Activated CD8-positive, alpha-beta memory T cell treated with anti-CD3 and anti-CD28 coated beads, Interleukin-2, amount 50 U/mL, for 24 hours (primary cell): Measurements from ENCODE around the gene GRIA4.
"Not testable (repeated sequence)": the region's sequence is repeated elsewhere in the genome, so short reads cannot be mapped to it uniquely, and the experiment has no call there.

Experiments
- DNase-seq: peaks from one replicate; pipeline ENCODE4 v3.0.0-alpha.2; 2020; ENCODE audit errors: extremely low read depth

The GRIA4 gene

DNA sequence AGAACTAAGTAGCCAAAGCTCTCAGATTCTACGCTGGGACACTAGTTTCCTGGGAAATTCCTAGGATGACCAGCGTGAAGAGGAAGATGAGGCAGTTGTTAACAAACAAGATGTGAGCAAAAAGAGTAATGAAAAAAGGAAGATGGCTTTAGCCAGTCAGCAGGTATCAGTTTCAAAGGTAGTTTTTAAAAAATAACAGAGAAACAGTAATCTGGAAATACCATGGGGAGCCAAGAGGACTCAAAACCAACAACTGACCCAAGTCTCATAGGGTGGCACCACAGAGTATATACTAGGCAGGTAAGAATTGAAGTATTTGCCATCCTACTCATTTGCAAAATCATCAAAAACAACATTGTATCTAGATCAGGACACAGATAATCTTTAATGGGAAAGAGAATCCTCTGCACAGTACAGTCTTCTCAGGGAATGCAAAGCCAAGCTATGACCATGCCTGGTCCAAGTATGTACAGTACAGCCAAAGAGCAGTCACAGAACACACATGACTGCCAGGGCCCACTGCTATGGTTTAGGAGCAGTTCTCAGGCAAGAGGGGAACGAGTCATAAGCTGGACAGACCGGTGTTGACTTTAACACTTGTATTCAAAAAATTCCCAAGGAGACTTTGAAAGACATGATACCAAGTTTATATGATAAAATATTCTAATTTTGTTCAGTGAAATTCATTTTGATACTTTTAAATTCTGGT is 391.6 kb downstream of the GRIA4 start:
- no peak for DNase-seq

DNA sequence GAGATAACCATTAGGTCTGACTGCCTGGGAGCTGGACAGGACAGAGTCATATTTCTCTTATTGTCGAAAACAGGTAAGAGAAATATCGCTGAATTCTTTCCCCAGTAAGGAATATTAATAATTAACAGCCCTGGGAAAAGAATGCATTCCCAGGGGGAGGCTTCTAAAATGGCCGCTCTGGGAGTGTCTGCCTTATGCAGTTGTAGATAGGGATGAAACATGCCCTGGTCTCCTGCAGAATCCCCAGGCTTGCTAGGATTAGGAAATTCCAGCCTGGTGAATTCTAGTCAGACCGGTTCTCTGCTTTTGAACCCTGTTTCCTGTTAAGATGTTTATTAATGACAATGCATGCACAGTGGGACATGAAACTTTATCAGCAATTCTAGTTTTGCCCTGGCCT is 393.2 kb downstream of the GRIA4 start:
- DNase-seq: not testable (repeated sequence)

DNA sequence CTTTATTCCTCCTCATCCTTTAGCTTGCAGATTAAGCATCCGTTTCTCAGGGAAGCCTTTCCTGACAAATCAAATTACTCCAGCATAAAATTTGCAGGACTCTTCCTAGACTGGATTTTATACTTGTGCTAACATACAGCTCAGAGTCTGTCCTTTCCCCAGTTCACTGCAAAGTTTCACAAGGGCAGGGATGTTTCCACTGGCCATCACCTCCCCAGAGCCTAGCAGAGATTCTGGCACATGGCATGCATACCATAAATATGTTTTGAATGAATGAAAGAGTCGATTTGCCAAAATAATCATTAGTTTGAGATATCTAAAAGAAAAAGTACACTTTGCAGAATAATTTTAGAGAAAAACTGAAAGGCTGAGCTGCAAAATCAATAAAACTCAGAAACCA is 401.6 kb downstream of the GRIA4 start:
- DNase-seq: no peak

DNA sequence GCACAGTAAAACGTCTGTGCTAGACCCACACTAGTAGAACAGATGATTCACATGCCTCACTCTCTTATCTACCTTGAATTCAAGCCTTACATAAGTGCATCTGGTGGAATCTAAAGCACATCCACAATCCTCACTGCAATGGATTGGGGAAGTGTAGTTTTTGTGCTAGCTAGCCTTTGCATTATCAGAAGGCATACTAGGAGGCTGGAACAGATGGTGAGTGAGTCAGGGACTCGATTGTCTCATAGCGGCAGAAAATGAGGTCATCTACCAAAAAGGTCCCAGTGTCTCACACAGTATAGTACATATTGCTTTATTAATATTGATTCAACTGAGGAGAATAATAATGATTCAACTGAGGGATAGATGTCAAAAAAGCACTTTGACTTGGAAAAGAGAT is 402.9 kb downstream of the GRIA4 start:
- DNase-seq: no peak

DNA sequence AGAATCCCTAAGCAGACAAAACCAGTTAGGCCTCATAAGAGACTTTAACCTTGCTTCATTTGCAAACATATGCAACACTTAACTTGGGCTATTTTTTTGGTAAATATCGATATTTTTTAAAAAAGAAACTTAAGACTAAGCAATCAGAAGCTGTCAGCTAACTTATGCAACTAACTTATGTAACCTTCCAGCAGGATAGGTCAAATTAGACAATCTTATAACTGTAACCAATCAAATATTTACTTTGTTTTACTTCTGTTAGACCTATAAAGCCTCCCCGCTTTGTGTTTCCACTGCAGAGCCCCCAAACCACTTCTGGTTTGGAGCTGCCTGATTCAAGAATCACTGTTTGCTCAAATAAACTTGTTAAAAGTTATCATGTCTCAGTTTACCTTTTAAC is 404.2 kb downstream of the GRIA4 start:
- no peak for DNase-seq

GRCh38 chr11:106014620-106015019 is 404.7 kb downstream of the GRIA4 start:
- no peak for DNase-seq

GRCh38 chr11:106015066-106015465 is 405.2 kb downstream of the GRIA4 start:
- DNase-seq: no peak

DNA sequence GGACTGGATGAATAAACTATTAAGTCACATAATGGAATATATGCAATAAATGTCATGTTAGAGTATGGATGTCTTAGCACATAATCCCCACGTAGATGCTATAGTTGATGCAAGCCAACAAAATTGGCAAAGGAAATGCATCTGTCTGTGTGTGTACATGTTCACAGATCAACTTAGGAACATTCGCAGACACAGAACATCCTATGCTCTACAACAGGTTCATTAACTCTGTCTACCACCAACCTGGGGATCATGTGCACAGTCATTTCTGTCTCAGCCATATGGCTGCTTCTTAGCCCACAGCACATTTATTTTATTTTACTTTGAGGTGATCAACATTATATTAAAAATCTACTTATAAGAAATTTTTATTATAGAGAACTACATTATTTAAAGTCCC is 407.2 kb downstream of the GRIA4 start:
- DNase-seq: no peak

DNA sequence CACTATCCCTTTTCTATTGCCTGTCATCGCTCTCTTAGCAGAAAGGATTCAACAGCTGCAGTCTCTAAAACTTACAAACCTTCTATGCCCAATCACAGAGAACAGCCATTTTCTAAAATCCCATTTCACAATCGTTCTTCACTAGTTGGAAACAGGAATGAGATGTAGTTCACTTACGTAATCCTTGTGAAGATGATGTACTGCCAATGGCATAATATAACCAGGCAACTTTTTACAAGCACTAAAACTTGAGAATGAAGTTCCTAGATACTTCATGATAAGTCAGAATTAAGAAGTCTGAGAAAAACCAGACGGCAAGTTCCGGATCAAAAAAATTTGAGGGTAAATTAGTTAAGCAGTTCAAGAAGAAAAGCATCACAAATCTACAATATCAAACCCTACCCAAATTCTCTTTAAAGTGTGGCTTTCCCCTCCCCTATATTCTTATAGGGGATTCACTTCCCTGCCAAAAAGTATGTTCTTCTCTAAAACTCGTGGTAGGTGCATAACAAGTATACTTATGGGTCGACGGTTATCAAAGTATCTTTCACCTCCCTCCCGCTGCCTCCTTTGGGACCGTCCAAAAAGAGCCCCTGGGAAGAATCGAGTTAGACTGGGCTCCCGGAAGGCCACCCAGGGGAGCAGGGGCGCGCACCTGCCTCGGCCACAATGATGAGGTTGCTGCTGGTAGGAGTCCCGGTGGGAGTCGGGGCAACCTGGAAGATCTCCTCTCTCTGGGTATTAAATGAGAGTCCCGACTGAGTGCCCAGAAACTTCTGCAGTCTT is 411.5 kb downstream of the GRIA4 start:
- DNase-seq: no peak

GRCh38 chr11:106021967-106022794 is 412.3 kb downstream of the GRIA4 start, which contains the start of gene MSANTD4:
TSS of gene MSANTD4 (minus strand) at chr11:106022240. CDS start at chr11:106010917, 11,323 bp downstream.
- DNase-seq: peak; percentile 97

DNA sequence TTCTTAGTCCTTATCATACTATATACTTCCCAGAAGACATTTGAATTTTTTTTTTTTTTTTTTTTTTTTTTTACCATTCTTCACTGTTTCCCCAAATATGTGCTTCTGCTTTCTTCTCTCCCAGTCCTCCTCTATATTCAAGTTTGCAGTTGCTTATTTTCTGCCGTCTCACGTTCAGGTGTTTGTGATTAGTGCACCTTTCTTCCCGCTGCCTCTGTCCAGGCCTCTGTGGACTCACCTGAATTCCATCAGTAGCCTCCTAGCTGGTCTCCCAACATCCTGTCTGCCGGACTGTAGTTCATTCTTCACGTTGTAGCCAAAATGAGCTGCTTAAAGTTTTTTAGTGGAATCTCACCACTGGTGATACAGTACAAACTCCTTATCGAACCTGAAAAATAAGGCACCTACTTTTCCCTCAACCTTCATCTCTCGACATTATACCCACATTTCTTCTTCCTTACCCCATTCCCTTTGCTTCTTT is 413.0 kb downstream of the GRIA4 start:
- DNase-seq: no peak

DNA sequence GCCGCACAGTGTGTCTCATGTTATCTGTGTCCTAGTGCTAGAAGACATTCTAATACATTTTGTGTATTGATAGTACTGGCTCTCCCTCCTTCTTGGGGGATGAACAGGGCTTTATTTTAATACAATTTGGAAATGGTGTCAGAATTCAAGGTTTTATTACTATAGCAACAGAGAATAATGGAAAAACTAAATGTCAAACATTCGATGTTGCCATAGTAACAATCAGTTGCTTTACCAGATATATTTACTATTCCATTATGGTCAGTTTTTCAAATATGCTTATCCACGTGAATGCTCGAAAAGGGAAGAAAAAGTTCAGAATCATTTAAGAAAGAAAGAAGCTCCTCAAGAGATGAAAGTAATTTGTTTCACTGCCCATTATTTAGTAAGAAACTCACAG is 420.7 kb downstream of the GRIA4 start:
- DNase-seq: no peak

DNA sequence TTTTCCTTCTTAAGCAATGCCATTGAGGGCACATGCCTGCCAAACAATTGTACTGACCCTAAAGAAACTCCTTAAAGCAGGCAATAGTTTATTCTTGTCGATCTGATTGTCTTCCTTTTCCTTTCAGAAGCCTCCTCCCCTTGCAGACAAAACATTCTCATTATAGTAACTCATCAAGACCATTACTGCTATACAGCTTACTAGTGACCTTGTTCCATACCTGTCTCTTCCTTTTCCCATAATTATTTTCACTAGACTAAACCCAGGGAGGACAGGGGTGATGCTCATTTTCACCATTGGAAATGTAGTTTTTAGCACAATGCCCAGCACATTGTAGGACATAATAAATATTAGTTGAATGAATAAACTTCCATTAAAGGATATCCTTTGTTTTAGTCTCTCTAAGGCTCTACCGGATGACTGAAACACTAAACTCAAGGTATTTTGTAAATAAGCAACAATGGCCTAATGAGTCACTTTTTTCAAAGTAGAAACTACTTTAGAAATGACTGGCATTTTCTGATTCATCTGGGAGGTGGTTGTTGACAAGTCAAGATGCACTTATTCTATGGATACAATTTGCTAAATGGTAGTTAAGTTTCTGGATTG is 421.4 kb downstream of the GRIA4 start:
- no peak for DNase-seq
